OCI-LY1 (cell line): Measurements from ENCODE around the gene KRTAP10-4.
"Not testable (repeated sequence)": the region's sequence is repeated elsewhere in the genome, so short reads cannot be mapped to it uniquely, and the experiment has no call there.

Experiments
- H2AFZ ChIP-seq: fragments of 200-600 bp; sonication (generic), shearing (Covaris generic); 2 replicates; pipeline ENCODE4 v1.6.0; 2014; ENCODE audit warnings: antibody characterized with exemption, mild to moderate bottlenecking, low read length
- H3F3A ChIP-seq: fragments of 200-600 bp; sonication (generic), shearing (Covaris generic); 2 replicates; pipeline ENCODE4 v1.6.0; 2014; ENCODE audit warnings: mild to moderate bottlenecking, antibody characterized with exemption, low read length, moderate library complexity; ENCODE audit not compliant: insufficient read depth
- H3K27ac ChIP-seq: fragments of 200-600 bp; sonication (generic); 2 replicates; pipeline ENCODE4 v1.5.1; 2014; ENCODE audit warnings: low read length, mixed run types, mild to moderate bottlenecking, low read depth; ENCODE audit not compliant: poor library complexity, severe bottlenecking
- H3K27me3 ChIP-seq: fragments of 200-600 bp; sonication (generic); 2 replicates; pipeline ENCODE4 v1.6.0; 2014; ENCODE audit warnings: antibody characterized with exemption, mild to moderate bottlenecking, low read length, moderate library complexity; ENCODE audit not compliant: insufficient read depth
- H3K36me3 ChIP-seq: fragments of 200-600 bp; sonication (generic); 2 replicates; pipeline ENCODE4 v1.6.1; 2014; ENCODE audit warnings: mild to moderate bottlenecking, antibody characterized with exemption, low read length, moderate library complexity, mixed read lengths; ENCODE audit not compliant: insufficient read depth
- H3K4me1 ChIP-seq: fragments of 200-600 bp; sonication (generic); 2 replicates; pipeline ENCODE4 v1.5.1; 2014; ENCODE audit warnings: mild to moderate bottlenecking, low read length, moderate library complexity; ENCODE audit not compliant: insufficient read depth, severe bottlenecking
- H3K4me2 ChIP-seq: fragments of 200-600 bp; sonication (generic), shearing (Covaris generic); 2 replicates; pipeline ENCODE4 v1.6.1; 2014; ENCODE audit warnings: low read length
- H3K4me3 ChIP-seq: fragments of 200-600 bp; sonication (generic); 2 replicates; pipeline ENCODE4 v1.5.1; 2014; ENCODE audit warnings: low read length, low read depth, mild to moderate bottlenecking, mixed read lengths; ENCODE audit not compliant: poor library complexity, severe bottlenecking
- H3K79me2 ChIP-seq: fragments of 200-600 bp; shearing (Covaris generic); 2 replicates; pipeline ENCODE4 v1.6.1; 2016; ENCODE audit warnings: mixed run types, low read length, mixed read lengths; ENCODE audit not compliant: insufficient read depth
- H3K9ac ChIP-seq: fragments of 200-600 bp; sonication (generic), shearing (Covaris generic); 2 replicates; pipeline ENCODE4 v1.6.1; 2014; ENCODE audit warnings: mild to moderate bottlenecking, low read length, mixed read lengths
- H3K9me2 ChIP-seq: fragments of 200-600 bp; sonication (generic), shearing (Covaris generic); 2 replicates; pipeline ENCODE4 v1.6.1; 2014; ENCODE audit warnings: low read depth, mild to moderate bottlenecking, low read length, mixed read lengths
- H3K9me3 ChIP-seq: fragments of 200-600 bp; shearing (Covaris generic); 2 replicates; pipeline ENCODE4 v1.6.1; 2014; ENCODE audit warnings: low read length, mixed read lengths
- H4K20me1 ChIP-seq: fragments of 200-600 bp; sonication (generic), shearing (Covaris generic); 2 replicates; pipeline ENCODE4 v1.6.0; 2016; ENCODE audit warnings: mild to moderate bottlenecking, low read length; ENCODE audit not compliant: insufficient read depth
- EZH2 ChIP-seq: fragments of 200-600 bp; sonication (generic), shearing (Covaris generic); IDR thresholded peaks from 2 replicates; pipeline ENCODE4 v1.8.0; 2017; ENCODE audit warnings: borderline replicate concordance, mixed run types, mild to moderate bottlenecking, antibody characterized with exemption, low read length, moderate library complexity, mixed read lengths
- TF ChIP-seq, protein P1 (sequence below): fragments of 200-600 bp; sonication (generic), shearing (Covaris generic); IDR thresholded peaks from 2 replicates; pipeline ENCODE4 v1.5.1; 2017; ENCODE audit warnings: mild to moderate bottlenecking, antibody characterized with exemption, low read length, moderate library complexity, mixed read lengths

KRTAP10-4 gene

DNA sequence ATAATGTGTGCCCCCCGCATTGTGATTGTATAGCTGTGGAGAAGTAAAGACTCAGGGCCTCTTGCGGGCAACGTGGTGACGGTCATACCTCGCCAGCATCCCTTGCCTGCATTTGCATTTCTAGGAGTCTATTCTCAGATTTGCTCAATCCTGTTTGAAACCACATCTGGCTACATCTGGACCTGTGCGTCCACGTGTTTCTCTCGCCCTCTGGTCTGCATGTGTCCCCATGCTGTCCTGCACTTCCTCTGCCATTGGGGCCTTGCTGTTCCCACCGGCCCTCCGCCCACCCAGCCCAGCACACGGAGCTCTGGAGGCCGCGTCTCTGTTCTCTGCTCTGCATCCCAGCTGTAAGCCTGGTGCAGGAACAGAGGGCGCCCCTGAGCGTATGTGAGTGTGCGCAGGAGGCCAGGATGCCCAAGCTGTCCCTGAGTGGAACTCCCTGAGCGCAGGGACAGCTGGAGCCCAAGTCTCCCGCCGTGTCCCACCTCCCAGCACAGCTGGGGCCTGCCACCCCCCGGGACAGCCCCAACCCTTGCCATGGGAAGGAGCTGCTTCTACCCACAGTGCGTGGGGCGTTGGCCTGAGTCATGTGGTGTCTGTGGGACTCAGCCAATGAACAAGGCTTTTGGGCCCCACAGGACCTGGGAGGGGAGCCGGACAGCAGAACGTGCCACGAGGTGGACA is 23.9 kb upstream of the KRTAP10-4 start:
- TF ChIP-seq, protein P1, sequence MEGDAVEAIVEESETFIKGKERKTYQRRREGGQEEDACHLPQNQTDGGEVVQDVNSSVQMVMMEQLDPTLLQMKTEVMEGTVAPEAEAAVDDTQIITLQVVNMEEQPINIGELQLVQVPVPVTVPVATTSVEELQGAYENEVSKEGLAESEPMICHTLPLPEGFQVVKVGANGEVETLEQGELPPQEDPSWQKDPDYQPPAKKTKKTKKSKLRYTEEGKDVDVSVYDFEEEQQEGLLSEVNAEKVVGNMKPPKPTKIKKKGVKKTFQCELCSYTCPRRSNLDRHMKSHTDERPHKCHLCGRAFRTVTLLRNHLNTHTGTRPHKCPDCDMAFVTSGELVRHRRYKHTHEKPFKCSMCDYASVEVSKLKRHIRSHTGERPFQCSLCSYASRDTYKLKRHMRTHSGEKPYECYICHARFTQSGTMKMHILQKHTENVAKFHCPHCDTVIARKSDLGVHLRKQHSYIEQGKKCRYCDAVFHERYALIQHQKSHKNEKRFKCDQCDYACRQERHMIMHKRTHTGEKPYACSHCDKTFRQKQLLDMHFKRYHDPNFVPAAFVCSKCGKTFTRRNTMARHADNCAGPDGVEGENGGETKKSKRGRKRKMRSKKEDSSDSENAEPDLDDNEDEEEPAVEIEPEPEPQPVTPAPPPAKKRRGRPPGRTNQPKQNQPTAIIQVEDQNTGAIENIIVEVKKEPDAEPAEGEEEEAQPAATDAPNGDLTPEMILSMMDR = no peak
- TF ChIP-seq EZH2 = no peak
- Histone ChIP-seq H2AFZ (no peak overlapping the region), H3K27me3 (peaks cover 6% of the 10 kb centered on the region; the same call in 1 of the 2 replicates), H3F3A (no peaks in the 10 kb centered on the region), H3K36me3 (no peaks in the 10 kb centered on the region), H3K9me2 (no peaks in the 10 kb centered on the region), H3K9me3 (peaks cover 8% of the 10 kb centered on the region), H4K20me1 (no peaks in the 10 kb centered on the region), H3K4me1 (no peaks in the 10 kb centered on the region), H3K27ac (no peak overlapping the region), H3K79me2 (no peaks in the 10 kb centered on the region), H3K9ac (no peak overlapping the region), H3K4me2 (no peak overlapping the region), H3K4me3 (no peak overlapping the region)

GRCh38 chr21:44550285-44550684 is 23.2 kb upstream of the KRTAP10-4 start:
- not testable (repeated sequence) for H3K4me3 ChIP-seq, H3K9me3 ChIP-seq, H3K27ac ChIP-seq, H3K4me1 ChIP-seq, H3K79me2 ChIP-seq, H2AFZ ChIP-seq, H3K27me3 ChIP-seq, H3K9me2 ChIP-seq, H3F3A ChIP-seq, H3K4me2 ChIP-seq, H3K36me3 ChIP-seq, H4K20me1 ChIP-seq, H3K9ac ChIP-seq

DNA sequence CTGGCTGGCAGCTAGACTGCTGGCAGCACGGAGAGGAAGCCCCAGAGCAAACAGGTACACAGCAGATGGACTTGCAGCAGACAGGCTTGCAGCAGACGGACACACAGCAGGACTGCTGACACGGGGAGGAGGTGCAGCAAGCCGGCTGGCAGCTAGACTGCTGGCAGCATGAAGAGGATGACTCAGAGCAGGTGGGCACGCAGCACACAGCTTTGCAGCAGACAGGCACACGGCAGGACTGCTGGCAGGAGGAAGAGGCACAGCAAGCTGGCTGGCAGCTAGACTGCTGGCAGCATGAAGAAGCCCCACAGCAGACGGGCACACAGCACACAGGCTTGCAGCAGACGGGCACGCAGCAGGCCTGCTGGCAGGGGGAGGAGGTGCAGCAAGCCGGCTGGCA is 22.7 kb upstream of the KRTAP10-4 start:
- Histone ChIP-seq H3K36me3 (no peaks in the 10 kb centered on the region), H3K9me3 (peaks cover 8% of the 10 kb centered on the region), H3K4me2 (no peak overlapping the region), H2AFZ (no peak overlapping the region), H3F3A (no peaks in the 10 kb centered on the region), H3K27me3 (peaks cover 6% of the 10 kb centered on the region; the same call in 1 of the 2 replicates), H3K4me1 (no peaks in the 10 kb centered on the region), H3K4me3 (no peak overlapping the region), H3K9ac (no peak overlapping the region), H3K9me2 (no peaks in the 10 kb centered on the region), H4K20me1 (no peaks in the 10 kb centered on the region), H3K79me2 (no peaks in the 10 kb centered on the region), H3K27ac (no peak overlapping the region)
- TF ChIP-seq EZH2 = no peak
- TF ChIP-seq, protein P1 = no peak
